GM18861 (cell line): ENCODE data around the gene CCDC117.
"Not testable (repeated sequence)": the region's sequence is repeated elsewhere in the genome, so short reads cannot be mapped to it uniquely, and the experiment has no call there.

Source experiments
- ATAC-seq: cut with Tn5 transposase; IDR thresholded peaks from one replicate; pipeline ENCODE4 v1.9.1; 2021; ENCODE audit not compliant: unreplicated experiment

CCDC117 gene

GRCh38 chr22:28799606-28800307 lies 27.3 kb downstream of the CCDC117 start:
- peak; percentile 4 for ATAC-seq

- ATAC-seq = peak; percentile 66
Observed at GRCh38 chr22:28800308-28801041, 28.0 kb downstream of the CCDC117 start, which contains the start of gene XBP1. XBP1 (minus strand) TSS chr22:28800569.

GRCh38 chr22:28801845-28802594 lies 29.5 kb downstream of the CCDC117 start:
- ATAC-seq = no peak

- ATAC-seq = no peak
Observed at GRCh38 chr22:28802595-28803123, 30.2 kb downstream of the CCDC117 start.

GRCh38 chr22:28805426-28805825 lies 32.9 kb downstream of the CCDC117 start:
- ATAC-seq = not testable (repeated sequence)

GRCh38 chr22:28808716-28809355 lies 36.3 kb downstream of the CCDC117 start:
- ATAC-seq = no peak

GRCh38 chr22:28810821-28811491 lies 38.5 kb downstream of the CCDC117 start:
- no peak for ATAC-seq

- ATAC-seq = no peak
Observed at GRCh38 chr22:28812516-28812915, 40.0 kb downstream of the CCDC117 start.

- no peak for ATAC-seq
Observed at GRCh38 chr22:28813772-28814518, 41.5 kb downstream of the CCDC117 start.

GRCh38 chr22:28815111-28815510 lies 42.6 kb downstream of the CCDC117 start:
- no peak for ATAC-seq

- no peak for ATAC-seq
Observed at GRCh38 chr22:28815729-28816128, 43.2 kb downstream of the CCDC117 start.

GRCh38 chr22:28817064-28817463 lies 44.6 kb downstream of the CCDC117 start:
- no peak for ATAC-seq

GRCh38 chr22:28817919-28818859 lies 45.7 kb downstream of the CCDC117 start:
- no peak for ATAC-seq

GRCh38 chr22:28819253-28820096 lies 47.0 kb downstream of the CCDC117 start:
- ATAC-seq = peak; percentile 41

- ATAC-seq = no peak
Observed at GRCh38 chr22:28820885-28821284, 48.4 kb downstream of the CCDC117 start.

GRCh38 chr22:28821452-28821851 lies 49.0 kb downstream of the CCDC117 start:
- no peak for ATAC-seq

- no peak for ATAC-seq
Observed at GRCh38 chr22:28822930-28823551, 50.5 kb downstream of the CCDC117 start.
